GM23338 (cell line): ENCODE measurements around the gene SLC43A2. TPM values are rescaled to one million over a fixed set of nuclear protein-coding genes. Genes with fewer than 3 reads are reported as not detected.

Experiments used
- ATAC-seq: fragments of 200-7000 bp; cut with Tn5 transposase; 3 replicates; pipeline ENCODE4 v1.9.1; 2020
- DNase-seq: peaks from one replicate; pipeline ENCODE4 v3.0.0-alpha.2; 2015; ENCODE audit warnings: low spot score
- H2AFZ ChIP-seq: fragments of 200-600 bp; sonication (generic); 2 replicates; pipeline ENCODE4 v1.8.0; 2016; ENCODE audit warnings: antibody characterized with exemption, mild to moderate bottlenecking, moderate library complexity
- H3F3A ChIP-seq: fragments of 200-600 bp; sonication (generic); replicated peaks from 2 replicates; pipeline ENCODE4 v1.8.0; 2017; ENCODE audit warnings: antibody characterized with exemption, mixed run types, low read depth
- H3K27ac ChIP-seq: fragments of 200-600 bp; sonication (generic); 2 replicates; pipeline ENCODE4 v1.6.1; 2016; ENCODE audit warnings: low read depth
- H3K27me3 ChIP-seq: fragments of 200-600 bp; sonication (generic); 2 replicates; pipeline ENCODE4 v1.8.0; 2016; ENCODE audit warnings: mild to moderate bottlenecking, mixed run types, moderate library complexity; ENCODE audit not compliant: insufficient read depth
- H3K36me3 ChIP-seq: fragments of 200-600 bp; sonication (generic); 2 replicates; pipeline ENCODE4 v1.8.0; 2016; ENCODE audit warnings: mild to moderate bottlenecking; ENCODE audit not compliant: insufficient read depth
- H3K4me1 ChIP-seq: fragments of 200-600 bp; sonication (generic); 2 replicates; pipeline ENCODE4 v1.8.0; 2016; ENCODE audit warnings: mild to moderate bottlenecking, moderate library complexity; ENCODE audit not compliant: insufficient read depth
- H3K4me2 ChIP-seq: fragments of 200-600 bp; sonication (generic); 2 replicates; pipeline ENCODE4 v1.7.1; 2017; ENCODE audit warnings: mixed run types
- H3K4me3 ChIP-seq: fragments of 200-600 bp; sonication (generic); 2 replicates; pipeline ENCODE4 v1.6.1; 2016; ENCODE audit warnings: mixed run types
- H3K79me2 ChIP-seq: fragments of 200-600 bp; sonication (generic); replicated peaks from 2 replicates; pipeline ENCODE4 v1.8.0; 2017; ENCODE audit warnings: mild to moderate bottlenecking; ENCODE audit not compliant: insufficient read depth
- H3K9me2 ChIP-seq: fragments of 200-600 bp; sonication (generic); 2 replicates; pipeline ENCODE4 v1.8.0; 2017; ENCODE audit not compliant: insufficient read depth
- H4K20me1 ChIP-seq: fragments of 200-600 bp; sonication (generic); replicated peaks from 2 replicates; pipeline ENCODE4 v1.8.0; 2017; ENCODE audit warnings: mild to moderate bottlenecking; ENCODE audit not compliant: insufficient read depth
- H3K27ac Mint-ChIP-seq: 2 replicates; pipeline ENCODE4 v1.8.0; 2020; ENCODE audit warnings: inconsistent platforms, mild to moderate bottlenecking, moderate library complexity, mixed read lengths
- H3K27me3 Mint-ChIP-seq: 3 replicates; pipeline ENCODE4 v1.8.0; 2022; ENCODE audit warnings: low read depth, mild to moderate bottlenecking, moderate library complexity, mixed read lengths, inconsistent platforms; ENCODE audit not compliant: insufficient read depth, poor library complexity
- H3K36me3 Mint-ChIP-seq: 3 replicates; pipeline ENCODE4 v1.8.0; 2021; ENCODE audit warnings: low read depth, mild to moderate bottlenecking, inconsistent platforms, moderate library complexity, mixed read lengths
- H3K4me1 Mint-ChIP-seq: 3 replicates; pipeline ENCODE4 v1.8.0; 2020; ENCODE audit warnings: mild to moderate bottlenecking, inconsistent platforms, mixed read lengths
- H3K4me3 Mint-ChIP-seq: 3 replicates; pipeline ENCODE4 v1.8.0; 2021; ENCODE audit warnings: moderate library complexity, mild to moderate bottlenecking, inconsistent platforms, mixed read lengths
- H3K9me3 Mint-ChIP-seq: 3 replicates; pipeline ENCODE4 v1.8.0; 2020; ENCODE audit warnings: moderate library complexity, mild to moderate bottlenecking, inconsistent platforms, mixed read lengths
- CREB1 ChIP-seq: fragments of 250-450 bp; sonication (Bioruptor Pico); IDR thresholded peaks from 2 replicates; pipeline ENCODE4 v1.5.0; 2020; ENCODE audit warnings: low read depth, mild to moderate bottlenecking, moderate library complexity
- EZH2 ChIP-seq: fragments of 200-600 bp; sonication (generic); IDR thresholded peaks from one replicate; pipeline ENCODE4 v1.8.0; 2017; ENCODE audit warnings: antibody characterized with exemption, mild to moderate bottlenecking, low read depth; ENCODE audit not compliant: unreplicated experiment
- EZH2phosphoT487 ChIP-seq: fragments of 200-600 bp; sonication (generic); IDR thresholded peaks from one replicate; pipeline ENCODE4 v1.8.1; 2018; ENCODE audit warnings: antibody characterized with exemption; ENCODE audit not compliant: unreplicated experiment
- JUNB ChIP-seq: IDR thresholded peaks from one replicate; pipeline ENCODE4 v1.6.1; 2016; ENCODE audit warnings: antibody characterized with exemption; ENCODE audit not compliant: unreplicated experiment
- NANOG ChIP-seq: IDR thresholded peaks from 2 replicates; pipeline ENCODE4 v1.6.1; 2016; ENCODE audit warnings: antibody characterized with exemption, borderline replicate concordance
- POLR2AphosphoS5 ChIP-seq: IDR thresholded peaks from 2 replicates; pipeline ENCODE4 v1.6.1; 2016; ENCODE audit warnings: antibody characterized with exemption, low read depth
- STAT1 ChIP-seq: IDR thresholded peaks from one replicate; pipeline ENCODE4 v1.6.1; 2016; ENCODE audit warnings: antibody characterized with exemption; ENCODE audit not compliant: unreplicated experiment
- ZNF114 ChIP-seq: fragments of 250-450 bp; sonication (Bioruptor Pico); IDR thresholded peaks from 2 replicates; pipeline ENCODE4 v1.5.0; 2020; ENCODE audit warnings: mild to moderate bottlenecking, moderate library complexity
- ZNF331 ChIP-seq: fragments of 250-450 bp; sonication (Bioruptor Pico); IDR thresholded peaks from 2 replicates; pipeline ENCODE4 v1.5.0; 2020; ENCODE audit warnings: low read depth, mild to moderate bottlenecking, moderate library complexity
- polyA plus RNA-seq: library from polyadenylated mRNA; unstranded; fragments of >200 nt; fragmentation: Nextera tagmentation; extraction: Ambion mirVana; gene quantifications from 2 replicates; pipeline ENCODE4 v1.2.1, GENCODE V29; 2016
- total RNA-seq: library from RNA; depleted of rRNA; stranded (reverse); fragments of >200 nt; shearing (Covaris generic); gene quantifications from 2 replicates; pipeline ENCODE4 v1.2.3, GENCODE V29; 2014
- TF ChIP-seq, protein P1 (sequence below): fragments of 250-450 bp; sonication (Bioruptor Pico); IDR thresholded peaks from 2 replicates; pipeline ENCODE4 v1.5.0; 2020; ENCODE audit warnings: mild to moderate bottlenecking, moderate library complexity
- TF ChIP-seq, protein P2 (sequence below): IDR thresholded peaks from one replicate; pipeline ENCODE4 v1.6.1; 2018; ENCODE audit warnings: antibody characterized with exemption; ENCODE audit not compliant: unreplicated experiment
- TF ChIP-seq, protein P3 (sequence below): IDR thresholded peaks from 2 replicates; pipeline ENCODE4 v1.6.1; 2016; ENCODE audit warnings: antibody characterized with exemption
- TF ChIP-seq, protein P4 (sequence below), 2 experiments: fragments of 200-600 bp in 1 of 2; sonication (generic) in 1 of 2; conservative IDR thresholded peaks; 2 replicates each; pipeline versions ENCODE4 v1.5.1 to v1.6.1; 2016 to 2017; ENCODE audit warnings: antibody characterized with exemption in 2 of 2, low read depth in 2 of 2, mild to moderate bottlenecking in 2 of 2, moderate library complexity in 1 of 2

Gene SLC43A2
- total and polyA plus RNA-seq, 2 experiments from 2014 or later = 2.2 to 9.8 TPM

DNA sequence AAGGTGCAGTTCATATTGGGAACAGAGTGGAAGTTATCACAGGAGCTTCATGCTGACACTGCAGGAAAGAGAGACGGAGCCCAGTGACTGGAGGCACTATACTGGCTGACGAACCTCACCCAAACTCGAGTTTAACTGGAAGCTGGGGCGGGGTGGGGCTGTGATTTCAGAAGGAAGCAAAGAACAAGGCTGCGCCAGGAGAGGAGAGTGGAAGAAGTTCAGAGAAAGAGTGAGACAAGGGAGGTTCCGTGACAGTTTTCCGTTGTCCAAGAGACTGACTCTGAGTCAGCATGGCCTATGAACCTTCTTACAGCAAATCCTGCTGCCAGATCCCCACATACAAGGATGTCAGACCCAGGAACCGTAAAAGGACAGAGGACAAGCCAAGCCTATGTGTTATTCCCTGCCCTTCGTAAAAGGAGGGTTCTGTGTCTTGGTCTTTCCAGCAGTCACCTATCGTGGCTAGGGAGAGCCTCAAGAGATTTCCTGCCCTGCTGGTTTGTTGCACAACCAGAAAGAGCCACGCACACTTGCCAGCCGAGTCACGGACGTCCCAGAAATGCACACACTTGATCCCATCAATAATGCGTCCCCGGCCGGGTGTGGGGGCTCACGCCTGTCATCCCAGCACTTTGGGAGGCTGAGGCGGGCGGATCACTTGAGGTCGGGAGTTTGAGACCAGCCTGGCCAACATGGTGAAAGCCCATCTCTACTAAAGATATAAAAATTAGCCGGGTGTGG, 71.1 kb downstream of the SLC43A2 start:
- Mint-ChIP-seq H3K36me3 (peaks cover 14% of the 10 kb centered on the region), H3K4me1 (peaks cover 24% of the 10 kb centered on the region), H3K4me3 (no peak overlapping the region), H3K9me3 (peaks cover 2% of the 10 kb centered on the region; the same call in 1 of the 3 replicates), H3K27ac (0 out of 2 replicates have a peak overlapping the region, but pooled peaks have one; percentile 38), H3K27me3 (peaks cover 14% of the 10 kb centered on the region)
- H4K20me1 ChIP-seq = peaks cover 45% of the 10 kb centered on the region
- no peak overlapping the region for H3K27ac ChIP-seq
- no peaks in the 10 kb centered on the region for H3K27me3 ChIP-seq
- H3K36me3 ChIP-seq = 0 out of 2 replicates have a peak, but pooled peaks cover 2% of the 10 kb centered on the region
- no peaks in the 10 kb centered on the region for H3F3A ChIP-seq
- no peaks in the 10 kb centered on the region for H3K9me2 ChIP-seq
- H3K4me2 ChIP-seq = no peak overlapping the region
- H2AFZ ChIP-seq = no peak overlapping the region
- no peak overlapping the region for H3K4me3 ChIP-seq
- peaks cover 56% of the 10 kb centered on the region for H3K79me2 ChIP-seq
- TF ChIP-seq ZNF331 (no peak), JUNB (no peak), NANOG (no peak), CREB1 (CRISPR knock-in tag) (no peak), ZNF114 (CRISPR knock-in tag) (no peak), POLR2AphosphoS5 (no peak), EZH2 (no peak), EZH2phosphoT487 (no peak), STAT1 (no peak)
- TF ChIP-seq, protein P1, sequence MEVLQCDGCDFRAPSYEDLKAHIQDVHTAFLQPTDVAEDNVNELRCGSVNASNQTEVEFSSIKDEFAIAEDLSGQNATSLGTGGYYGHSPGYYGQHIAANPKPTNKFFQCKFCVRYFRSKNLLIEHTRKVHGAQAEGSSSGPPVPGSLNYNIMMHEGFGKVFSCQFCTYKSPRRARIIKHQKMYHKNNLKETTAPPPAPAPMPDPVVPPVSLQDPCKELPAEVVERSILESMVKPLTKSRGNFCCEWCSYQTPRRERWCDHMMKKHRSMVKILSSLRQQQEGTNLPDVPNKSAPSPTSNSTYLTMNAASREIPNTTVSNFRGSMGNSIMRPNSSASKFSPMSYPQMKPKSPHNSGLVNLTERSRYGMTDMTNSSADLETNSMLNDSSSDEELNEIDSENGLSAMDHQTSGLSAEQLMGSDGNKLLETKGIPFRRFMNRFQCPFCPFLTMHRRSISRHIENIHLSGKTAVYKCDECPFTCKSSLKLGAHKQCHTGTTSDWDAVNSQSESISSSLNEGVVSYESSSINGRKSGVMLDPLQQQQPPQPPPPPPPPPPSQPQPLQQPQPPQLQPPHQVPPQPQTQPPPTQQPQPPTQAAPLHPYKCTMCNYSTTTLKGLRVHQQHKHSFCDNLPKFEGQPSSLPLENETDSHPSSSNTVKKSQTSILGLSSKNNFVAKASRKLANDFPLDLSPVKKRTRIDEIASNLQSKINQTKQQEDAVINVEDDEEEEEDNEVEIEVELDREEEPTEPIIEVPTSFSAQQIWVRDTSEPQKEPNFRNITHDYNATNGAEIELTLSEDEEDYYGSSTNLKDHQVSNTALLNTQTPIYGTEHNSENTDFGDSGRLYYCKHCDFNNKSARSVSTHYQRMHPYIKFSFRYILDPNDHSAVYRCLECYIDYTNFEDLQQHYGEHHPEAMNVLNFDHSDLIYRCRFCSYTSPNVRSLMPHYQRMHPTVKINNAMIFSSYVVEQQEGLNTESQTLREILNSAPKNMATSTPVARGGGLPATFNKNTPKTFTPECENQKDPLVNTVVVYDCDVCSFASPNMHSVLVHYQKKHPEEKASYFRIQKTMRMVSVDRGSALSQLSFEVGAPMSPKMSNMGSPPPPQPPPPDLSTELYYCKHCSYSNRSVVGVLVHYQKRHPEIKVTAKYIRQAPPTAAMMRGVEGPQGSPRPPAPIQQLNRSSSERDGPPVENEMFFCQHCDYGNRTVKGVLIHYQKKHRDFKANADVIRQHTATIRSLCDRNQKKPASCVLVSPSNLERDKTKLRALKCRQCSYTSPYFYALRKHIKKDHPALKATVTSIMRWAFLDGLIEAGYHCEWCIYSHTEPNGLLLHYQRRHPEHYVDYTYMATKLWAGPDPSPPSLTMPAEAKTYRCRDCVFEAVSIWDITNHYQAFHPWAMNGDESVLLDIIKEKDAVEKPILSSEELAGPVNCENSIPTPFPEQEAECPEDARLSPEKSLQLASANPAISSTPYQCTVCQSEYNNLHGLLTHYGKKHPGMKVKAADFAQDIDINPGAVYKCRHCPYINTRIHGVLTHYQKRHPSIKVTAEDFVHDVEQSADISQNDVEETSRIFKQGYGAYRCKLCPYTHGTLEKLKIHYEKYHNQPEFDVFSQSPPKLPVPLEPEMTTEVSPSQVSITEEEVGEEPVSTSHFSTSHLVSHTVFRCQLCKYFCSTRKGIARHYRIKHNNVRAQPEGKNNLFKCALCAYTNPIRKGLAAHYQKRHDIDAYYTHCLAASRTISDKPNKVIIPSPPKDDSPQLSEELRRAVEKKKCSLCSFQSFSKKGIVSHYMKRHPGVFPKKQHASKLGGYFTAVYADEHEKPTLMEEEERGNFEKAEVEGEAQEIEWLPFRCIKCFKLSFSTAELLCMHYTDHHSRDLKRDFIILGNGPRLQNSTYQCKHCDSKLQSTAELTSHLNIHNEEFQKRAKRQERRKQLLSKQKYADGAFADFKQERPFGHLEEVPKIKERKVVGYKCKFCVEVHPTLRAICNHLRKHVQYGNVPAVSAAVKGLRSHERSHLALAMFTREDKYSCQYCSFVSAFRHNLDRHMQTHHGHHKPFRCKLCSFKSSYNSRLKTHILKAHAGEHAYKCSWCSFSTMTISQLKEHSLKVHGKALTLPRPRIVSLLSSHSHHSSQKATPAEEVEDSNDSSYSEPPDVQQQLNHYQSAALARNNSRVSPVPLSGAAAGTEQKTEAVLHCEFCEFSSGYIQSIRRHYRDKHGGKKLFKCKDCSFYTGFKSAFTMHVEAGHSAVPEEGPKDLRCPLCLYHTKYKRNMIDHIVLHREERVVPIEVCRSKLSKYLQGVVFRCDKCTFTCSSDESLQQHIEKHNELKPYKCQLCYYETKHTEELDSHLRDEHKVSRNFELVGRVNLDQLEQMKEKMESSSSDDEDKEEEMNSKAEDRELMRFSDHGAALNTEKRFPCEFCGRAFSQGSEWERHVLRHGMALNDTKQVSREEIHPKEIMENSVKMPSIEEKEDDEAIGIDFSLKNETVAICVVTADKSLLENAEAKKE (CRISPR knock-in tag) = no peak
- TF ChIP-seq, protein P2, sequence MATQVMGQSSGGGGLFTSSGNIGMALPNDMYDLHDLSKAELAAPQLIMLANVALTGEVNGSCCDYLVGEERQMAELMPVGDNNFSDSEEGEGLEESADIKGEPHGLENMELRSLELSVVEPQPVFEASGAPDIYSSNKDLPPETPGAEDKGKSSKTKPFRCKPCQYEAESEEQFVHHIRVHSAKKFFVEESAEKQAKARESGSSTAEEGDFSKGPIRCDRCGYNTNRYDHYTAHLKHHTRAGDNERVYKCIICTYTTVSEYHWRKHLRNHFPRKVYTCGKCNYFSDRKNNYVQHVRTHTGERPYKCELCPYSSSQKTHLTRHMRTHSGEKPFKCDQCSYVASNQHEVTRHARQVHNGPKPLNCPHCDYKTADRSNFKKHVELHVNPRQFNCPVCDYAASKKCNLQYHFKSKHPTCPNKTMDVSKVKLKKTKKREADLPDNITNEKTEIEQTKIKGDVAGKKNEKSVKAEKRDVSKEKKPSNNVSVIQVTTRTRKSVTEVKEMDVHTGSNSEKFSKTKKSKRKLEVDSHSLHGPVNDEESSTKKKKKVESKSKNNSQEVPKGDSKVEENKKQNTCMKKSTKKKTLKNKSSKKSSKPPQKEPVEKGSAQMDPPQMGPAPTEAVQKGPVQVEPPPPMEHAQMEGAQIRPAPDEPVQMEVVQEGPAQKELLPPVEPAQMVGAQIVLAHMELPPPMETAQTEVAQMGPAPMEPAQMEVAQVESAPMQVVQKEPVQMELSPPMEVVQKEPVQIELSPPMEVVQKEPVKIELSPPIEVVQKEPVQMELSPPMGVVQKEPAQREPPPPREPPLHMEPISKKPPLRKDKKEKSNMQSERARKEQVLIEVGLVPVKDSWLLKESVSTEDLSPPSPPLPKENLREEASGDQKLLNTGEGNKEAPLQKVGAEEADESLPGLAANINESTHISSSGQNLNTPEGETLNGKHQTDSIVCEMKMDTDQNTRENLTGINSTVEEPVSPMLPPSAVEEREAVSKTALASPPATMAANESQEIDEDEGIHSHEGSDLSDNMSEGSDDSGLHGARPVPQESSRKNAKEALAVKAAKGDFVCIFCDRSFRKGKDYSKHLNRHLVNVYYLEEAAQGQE = no peak
- TF ChIP-seq, protein P3, sequence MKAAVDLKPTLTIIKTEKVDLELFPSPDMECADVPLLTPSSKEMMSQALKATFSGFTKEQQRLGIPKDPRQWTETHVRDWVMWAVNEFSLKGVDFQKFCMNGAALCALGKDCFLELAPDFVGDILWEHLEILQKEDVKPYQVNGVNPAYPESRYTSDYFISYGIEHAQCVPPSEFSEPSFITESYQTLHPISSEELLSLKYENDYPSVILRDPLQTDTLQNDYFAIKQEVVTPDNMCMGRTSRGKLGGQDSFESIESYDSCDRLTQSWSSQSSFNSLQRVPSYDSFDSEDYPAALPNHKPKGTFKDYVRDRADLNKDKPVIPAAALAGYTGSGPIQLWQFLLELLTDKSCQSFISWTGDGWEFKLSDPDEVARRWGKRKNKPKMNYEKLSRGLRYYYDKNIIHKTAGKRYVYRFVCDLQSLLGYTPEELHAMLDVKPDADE = no peak
- TF ChIP-seq, protein P4, sequence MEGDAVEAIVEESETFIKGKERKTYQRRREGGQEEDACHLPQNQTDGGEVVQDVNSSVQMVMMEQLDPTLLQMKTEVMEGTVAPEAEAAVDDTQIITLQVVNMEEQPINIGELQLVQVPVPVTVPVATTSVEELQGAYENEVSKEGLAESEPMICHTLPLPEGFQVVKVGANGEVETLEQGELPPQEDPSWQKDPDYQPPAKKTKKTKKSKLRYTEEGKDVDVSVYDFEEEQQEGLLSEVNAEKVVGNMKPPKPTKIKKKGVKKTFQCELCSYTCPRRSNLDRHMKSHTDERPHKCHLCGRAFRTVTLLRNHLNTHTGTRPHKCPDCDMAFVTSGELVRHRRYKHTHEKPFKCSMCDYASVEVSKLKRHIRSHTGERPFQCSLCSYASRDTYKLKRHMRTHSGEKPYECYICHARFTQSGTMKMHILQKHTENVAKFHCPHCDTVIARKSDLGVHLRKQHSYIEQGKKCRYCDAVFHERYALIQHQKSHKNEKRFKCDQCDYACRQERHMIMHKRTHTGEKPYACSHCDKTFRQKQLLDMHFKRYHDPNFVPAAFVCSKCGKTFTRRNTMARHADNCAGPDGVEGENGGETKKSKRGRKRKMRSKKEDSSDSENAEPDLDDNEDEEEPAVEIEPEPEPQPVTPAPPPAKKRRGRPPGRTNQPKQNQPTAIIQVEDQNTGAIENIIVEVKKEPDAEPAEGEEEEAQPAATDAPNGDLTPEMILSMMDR (conservative IDR thresholded peaks at IDR 0.05; ENCODE audit: low read depth in 2 of 2) = no peak
- peaks cover 12% of the 10 kb centered on the region; the same call in 1 of the 2 replicates for H3K4me1 ChIP-seq
- no peak for ATAC-seq
- no peak for DNase-seq
